SK-N-SH treated with all-trans-retinoic acid at 6 μM for 48 hours (cell line): Measurements from ENCODE around the gene SRP14.
"Not testable (repeated sequence)": the region's sequence is repeated elsewhere in the genome, so short reads cannot be mapped to it uniquely, and the experiment has no call there.

ENCODE experiments used
- ATAC-seq: fragments of 200-7000 bp; cut with Tn5 transposase; 3 replicates; pipeline ENCODE4 v1.9.1; 2020; ENCODE audit warnings: mild to moderate bottlenecking, moderate library complexity
- BACH2 ChIP-seq: fragments of 250-450 bp; sonication (Bioruptor Pico); IDR thresholded peaks from 2 replicates; pipeline ENCODE4 v1.9.0; 2021; ENCODE audit warnings: mild to moderate bottlenecking, borderline replicate concordance
- CSDC2 ChIP-seq: fragments of 250-450 bp; sonication (Bioruptor Pico); IDR thresholded peaks from 2 replicates; pipeline ENCODE4 v1.5.0; 2020; ENCODE audit warnings: mild to moderate bottlenecking, moderate library complexity
- ESRRG ChIP-seq: fragments of 250-450 bp; sonication (Bioruptor Pico); IDR thresholded peaks from 2 replicates; pipeline ENCODE4 v1.6.1; 2021; ENCODE audit warnings: mild to moderate bottlenecking
- GLIS3 ChIP-seq: fragments of 250-450 bp; sonication (Bioruptor Pico); IDR thresholded peaks from 2 replicates; pipeline ENCODE4 v1.5.0; 2020; ENCODE audit warnings: mild to moderate bottlenecking, moderate library complexity
- ISL1 ChIP-seq: fragments of 250-450 bp; sonication (Bioruptor Pico); IDR thresholded peaks from 2 replicates; pipeline ENCODE4 v2.1.2; 2022; ENCODE audit warnings: mild to moderate bottlenecking, moderate library complexity
- PPARA ChIP-seq: fragments of 250-450 bp; sonication (Bioruptor Pico); IDR thresholded peaks from 2 replicates; pipeline ENCODE4 v1.5.0; 2020; ENCODE audit warnings: mild to moderate bottlenecking, borderline replicate concordance
- RARB ChIP-seq: fragments of 250-450 bp; sonication (Bioruptor Pico); IDR thresholded peaks from 2 replicates; pipeline ENCODE4 v1.8.0; 2021; ENCODE audit warnings: mild to moderate bottlenecking, moderate library complexity
- SNAI2 ChIP-seq: fragments of 250-450 bp; sonication (Bioruptor Pico); IDR thresholded peaks from 2 replicates; pipeline ENCODE4 v1.5.0; 2020; ENCODE audit warnings: mild to moderate bottlenecking, moderate library complexity
- TCF4 ChIP-seq: fragments of 250-450 bp; sonication (Bioruptor Pico); IDR thresholded peaks from 2 replicates; pipeline ENCODE4 v1.8.0; 2021; ENCODE audit warnings: mild to moderate bottlenecking, moderate library complexity, borderline replicate concordance
- TOX ChIP-seq: fragments of 250-450 bp; sonication (Bioruptor Pico); IDR thresholded peaks from 2 replicates; pipeline ENCODE4 v1.8.0; 2021; ENCODE audit warnings: mild to moderate bottlenecking, moderate library complexity, borderline replicate concordance
- ZC3H10 ChIP-seq: fragments of 250-450 bp; sonication (Bioruptor Pico); IDR thresholded peaks from 2 replicates; pipeline ENCODE4 v1.5.1; 2021; ENCODE audit warnings: mild to moderate bottlenecking, moderate library complexity
- ZFP3 ChIP-seq: fragments of 250-450 bp; sonication (Bioruptor Pico); IDR thresholded peaks from 2 replicates; pipeline ENCODE4 v1.5.0; 2020; ENCODE audit warnings: mild to moderate bottlenecking, moderate library complexity
- ZFP30 ChIP-seq: fragments of 450-650 bp; formaldehyde crosslinking; IDR thresholded peaks from 2 replicates; pipeline ENCODE4 v1.5.0; 2022; ENCODE audit warnings: mild to moderate bottlenecking, moderate library complexity
- ZNF565 ChIP-seq: fragments of 450-650 bp; formaldehyde crosslinking; conservative IDR thresholded peaks from 2 replicates; pipeline ENCODE4 v1.5.0; 2020; ENCODE audit warnings: low read depth, mild to moderate bottlenecking, moderate library complexity
- ZNF70 ChIP-seq: fragments of 450-650 bp; formaldehyde crosslinking; IDR thresholded peaks from 2 replicates; pipeline ENCODE4 v1.5.0; 2020; ENCODE audit warnings: mild to moderate bottlenecking, moderate library complexity
- ZNF8 ChIP-seq: fragments of 450-650 bp; formaldehyde crosslinking; IDR thresholded peaks from 2 replicates; pipeline ENCODE4 v1.5.0; 2020; ENCODE audit warnings: mild to moderate bottlenecking, moderate library complexity
- TF ChIP-seq, protein P1 (sequence below): fragments of 250-450 bp; sonication (Bioruptor Pico); IDR thresholded peaks from 2 replicates; pipeline ENCODE4 v1.8.0; 2020; ENCODE audit warnings: mild to moderate bottlenecking, moderate library complexity, borderline replicate concordance
- TF ChIP-seq, protein P2 (sequence below): fragments of 250-450 bp; sonication (Bioruptor Pico); IDR thresholded peaks from 2 replicates; pipeline ENCODE4 v1.8.0; 2021; ENCODE audit warnings: low read depth, mild to moderate bottlenecking, moderate library complexity, borderline replicate concordance
- TF ChIP-seq, protein P3 (sequence below): fragments of 250-450 bp; sonication (Bioruptor Pico); IDR thresholded peaks from 2 replicates; pipeline ENCODE4 v1.5.1; 2020; ENCODE audit warnings: low read depth, mild to moderate bottlenecking, moderate library complexity
- TF ChIP-seq, protein P4 (sequence below): fragments of 250-450 bp; sonication (Bioruptor Pico); IDR thresholded peaks from 2 replicates; pipeline ENCODE4 v1.5.0; 2020; ENCODE audit warnings: mild to moderate bottlenecking, moderate library complexity

Gene SRP14

DNA sequence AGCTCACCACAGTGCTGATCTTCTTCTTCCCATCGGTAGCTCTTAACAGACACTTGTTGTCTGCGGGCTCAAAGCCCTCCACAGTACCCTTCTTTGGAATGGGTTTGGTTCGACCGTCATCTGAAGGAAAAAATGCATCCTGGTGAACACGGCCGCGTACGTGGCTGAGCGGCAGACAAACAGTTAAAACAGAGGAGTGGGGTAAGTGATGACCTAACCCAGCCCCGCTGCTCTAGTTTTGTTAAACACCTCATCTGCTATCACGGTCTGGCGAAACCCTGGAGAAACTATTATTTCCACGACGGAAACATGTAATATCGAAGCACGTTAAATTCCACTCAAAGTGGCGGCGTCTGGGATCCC is 725 bp downstream of the SRP14 start:
- peak; percentile 6 for ATAC-seq
- TF ChIP-seq SNAI2 (CRISPR knock-in tag) (no peak), ZNF565 (CRISPR knock-in tag) (no peak), TCF4 (CRISPR knock-in tag) (no peak), TOX (CRISPR knock-in tag) (no peak), ZNF8 (CRISPR knock-in tag) (no peak), PPARA (CRISPR knock-in tag) (no peak), ESRRG (CRISPR knock-in tag) (no peak), CSDC2 (no peak), GLIS3 (no peak), ISL1 (no peak), BACH2 (CRISPR knock-in tag) (no peak), ZFP3 (CRISPR knock-in tag) (no peak), RARB (CRISPR knock-in tag) (no peak), ZC3H10 (no peak), ZFP30 (CRISPR knock-in tag) (no peak), ZNF70 (CRISPR knock-in tag) (no peak)
- TF ChIP-seq, protein P1, sequence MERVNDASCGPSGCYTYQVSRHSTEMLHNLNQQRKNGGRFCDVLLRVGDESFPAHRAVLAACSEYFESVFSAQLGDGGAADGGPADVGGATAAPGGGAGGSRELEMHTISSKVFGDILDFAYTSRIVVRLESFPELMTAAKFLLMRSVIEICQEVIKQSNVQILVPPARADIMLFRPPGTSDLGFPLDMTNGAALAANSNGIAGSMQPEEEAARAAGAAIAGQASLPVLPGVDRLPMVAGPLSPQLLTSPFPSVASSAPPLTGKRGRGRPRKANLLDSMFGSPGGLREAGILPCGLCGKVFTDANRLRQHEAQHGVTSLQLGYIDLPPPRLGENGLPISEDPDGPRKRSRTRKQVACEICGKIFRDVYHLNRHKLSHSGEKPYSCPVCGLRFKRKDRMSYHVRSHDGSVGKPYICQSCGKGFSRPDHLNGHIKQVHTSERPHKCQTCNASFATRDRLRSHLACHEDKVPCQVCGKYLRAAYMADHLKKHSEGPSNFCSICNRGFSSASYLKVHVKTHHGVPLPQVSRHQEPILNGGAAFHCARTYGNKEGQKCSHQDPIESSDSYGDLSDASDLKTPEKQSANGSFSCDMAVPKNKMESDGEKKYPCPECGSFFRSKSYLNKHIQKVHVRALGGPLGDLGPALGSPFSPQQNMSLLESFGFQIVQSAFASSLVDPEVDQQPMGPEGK, result no peak
- TF ChIP-seq, protein P2, sequence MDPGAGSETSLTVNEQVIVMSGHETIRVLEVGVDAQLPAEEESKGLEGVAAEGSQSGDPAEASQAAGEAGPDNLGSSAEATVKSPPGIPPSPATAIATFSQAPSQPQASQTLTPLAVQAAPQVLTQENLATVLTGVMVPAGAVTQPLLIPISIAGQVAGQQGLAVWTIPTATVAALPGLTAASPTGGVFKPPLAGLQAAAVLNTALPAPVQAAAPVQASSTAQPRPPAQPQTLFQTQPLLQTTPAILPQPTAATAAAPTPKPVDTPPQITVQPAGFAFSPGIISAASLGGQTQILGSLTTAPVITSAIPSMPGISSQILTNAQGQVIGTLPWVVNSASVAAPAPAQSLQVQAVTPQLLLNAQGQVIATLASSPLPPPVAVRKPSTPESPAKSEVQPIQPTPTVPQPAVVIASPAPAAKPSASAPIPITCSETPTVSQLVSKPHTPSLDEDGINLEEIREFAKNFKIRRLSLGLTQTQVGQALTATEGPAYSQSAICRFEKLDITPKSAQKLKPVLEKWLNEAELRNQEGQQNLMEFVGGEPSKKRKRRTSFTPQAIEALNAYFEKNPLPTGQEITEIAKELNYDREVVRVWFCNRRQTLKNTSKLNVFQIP (CRISPR knock-in tag), result no peak
- TF ChIP-seq, protein P3, sequence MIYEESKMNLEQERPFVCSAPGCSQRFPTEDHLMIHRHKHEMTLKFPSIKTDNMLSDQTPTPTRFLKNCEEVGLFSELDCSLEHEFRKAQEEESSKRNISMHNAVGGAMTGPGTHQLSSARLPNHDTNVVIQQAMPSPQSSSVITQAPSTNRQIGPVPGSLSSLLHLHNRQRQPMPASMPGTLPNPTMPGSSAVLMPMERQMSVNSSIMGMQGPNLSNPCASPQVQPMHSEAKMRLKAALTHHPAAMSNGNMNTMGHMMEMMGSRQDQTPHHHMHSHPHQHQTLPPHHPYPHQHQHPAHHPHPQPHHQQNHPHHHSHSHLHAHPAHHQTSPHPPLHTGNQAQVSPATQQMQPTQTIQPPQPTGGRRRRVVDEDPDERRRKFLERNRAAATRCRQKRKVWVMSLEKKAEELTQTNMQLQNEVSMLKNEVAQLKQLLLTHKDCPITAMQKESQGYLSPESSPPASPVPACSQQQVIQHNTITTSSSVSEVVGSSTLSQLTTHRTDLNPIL (CRISPR knock-in tag), result no peak
- TF ChIP-seq, protein P4, sequence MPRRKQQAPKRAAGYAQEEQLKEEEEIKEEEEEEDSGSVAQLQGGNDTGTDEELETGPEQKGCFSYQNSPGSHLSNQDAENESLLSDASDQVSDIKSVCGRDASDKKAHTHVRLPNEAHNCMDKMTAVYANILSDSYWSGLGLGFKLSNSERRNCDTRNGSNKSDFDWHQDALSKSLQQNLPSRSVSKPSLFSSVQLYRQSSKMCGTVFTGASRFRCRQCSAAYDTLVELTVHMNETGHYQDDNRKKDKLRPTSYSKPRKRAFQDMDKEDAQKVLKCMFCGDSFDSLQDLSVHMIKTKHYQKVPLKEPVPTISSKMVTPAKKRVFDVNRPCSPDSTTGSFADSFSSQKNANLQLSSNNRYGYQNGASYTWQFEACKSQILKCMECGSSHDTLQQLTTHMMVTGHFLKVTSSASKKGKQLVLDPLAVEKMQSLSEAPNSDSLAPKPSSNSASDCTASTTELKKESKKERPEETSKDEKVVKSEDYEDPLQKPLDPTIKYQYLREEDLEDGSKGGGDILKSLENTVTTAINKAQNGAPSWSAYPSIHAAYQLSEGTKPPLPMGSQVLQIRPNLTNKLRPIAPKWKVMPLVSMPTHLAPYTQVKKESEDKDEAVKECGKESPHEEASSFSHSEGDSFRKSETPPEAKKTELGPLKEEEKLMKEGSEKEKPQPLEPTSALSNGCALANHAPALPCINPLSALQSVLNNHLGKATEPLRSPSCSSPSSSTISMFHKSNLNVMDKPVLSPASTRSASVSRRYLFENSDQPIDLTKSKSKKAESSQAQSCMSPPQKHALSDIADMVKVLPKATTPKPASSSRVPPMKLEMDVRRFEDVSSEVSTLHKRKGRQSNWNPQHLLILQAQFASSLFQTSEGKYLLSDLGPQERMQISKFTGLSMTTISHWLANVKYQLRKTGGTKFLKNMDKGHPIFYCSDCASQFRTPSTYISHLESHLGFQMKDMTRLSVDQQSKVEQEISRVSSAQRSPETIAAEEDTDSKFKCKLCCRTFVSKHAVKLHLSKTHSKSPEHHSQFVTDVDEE (CRISPR knock-in tag), result no peak
- TF ChIP-seq, all 23 proteins: peak for 0

DNA sequence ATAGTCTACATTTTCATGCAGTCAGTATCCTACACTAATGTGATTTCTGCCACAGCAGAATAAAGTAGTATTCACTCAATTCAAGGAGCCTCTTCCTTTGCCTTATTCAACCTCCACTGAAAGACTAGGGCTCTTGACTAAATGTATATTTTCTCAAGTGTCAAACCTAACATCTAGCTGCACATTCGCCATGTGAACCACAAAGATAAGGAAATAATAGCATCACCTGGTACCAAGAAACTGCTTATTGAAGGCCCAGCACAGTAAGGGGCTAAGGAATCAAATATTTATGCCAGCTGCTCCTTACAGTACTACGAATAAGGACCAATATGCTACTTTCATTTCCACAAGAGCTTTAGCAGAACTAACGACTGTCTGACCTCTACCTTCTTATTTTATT is 1.3 kb downstream of the SRP14 start:
- TF ChIP-seq CSDC2 (no peak), GLIS3 (no peak), TOX (CRISPR knock-in tag) (no peak), PPARA (CRISPR knock-in tag) (no peak), RARB (CRISPR knock-in tag) (no peak), ZNF565 (CRISPR knock-in tag) (no peak), ZNF8 (CRISPR knock-in tag) (no peak), BACH2 (CRISPR knock-in tag) (no peak), ZC3H10 (no peak), SNAI2 (CRISPR knock-in tag) (no peak), ZFP3 (CRISPR knock-in tag) (no peak), ZFP30 (CRISPR knock-in tag) (no peak), TCF4 (CRISPR knock-in tag) (no peak), ESRRG (CRISPR knock-in tag) (no peak), ZNF70 (CRISPR knock-in tag) (no peak)
- TF ChIP-seq, protein P2 (CRISPR knock-in tag), result no peak
- TF ChIP-seq, protein P3 (CRISPR knock-in tag), result no peak
- TF ChIP-seq, protein P4 (CRISPR knock-in tag), result no peak

DNA sequence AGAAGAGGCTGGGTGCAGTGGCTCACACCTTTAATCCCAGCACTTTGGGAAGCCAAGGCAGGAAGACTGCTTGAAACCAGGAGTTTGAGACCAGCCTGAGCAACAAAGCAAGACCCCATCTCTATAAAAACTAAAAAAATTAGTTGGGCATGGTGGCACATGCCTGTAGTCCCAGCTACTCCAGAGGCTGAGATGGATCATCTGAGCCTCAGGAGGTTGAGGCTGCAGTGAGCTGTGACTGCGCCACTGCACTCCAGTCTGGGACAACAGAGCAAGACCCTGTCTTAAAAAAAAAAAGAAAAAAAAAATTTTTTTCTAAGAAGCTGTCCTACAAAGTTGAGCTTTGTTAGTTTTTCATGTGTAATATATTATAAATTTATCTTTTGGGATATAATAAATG is 3.8 kb downstream of the SRP14 start:
- ATAC-seq, result not testable (repeated sequence)

More for the DNA sequence above, 1.3 kb downstream of the SRP14 start:
- ATAC-seq, result no peak
